GM21786 (cell line): ENCODE results near the gene USP10.

Experiments
- ATAC-seq: cut with Tn5 transposase; IDR thresholded peaks from one replicate; pipeline ENCODE4 v1.9.1; 2021; ENCODE audit not compliant: unreplicated experiment

The USP10 gene

DNA sequence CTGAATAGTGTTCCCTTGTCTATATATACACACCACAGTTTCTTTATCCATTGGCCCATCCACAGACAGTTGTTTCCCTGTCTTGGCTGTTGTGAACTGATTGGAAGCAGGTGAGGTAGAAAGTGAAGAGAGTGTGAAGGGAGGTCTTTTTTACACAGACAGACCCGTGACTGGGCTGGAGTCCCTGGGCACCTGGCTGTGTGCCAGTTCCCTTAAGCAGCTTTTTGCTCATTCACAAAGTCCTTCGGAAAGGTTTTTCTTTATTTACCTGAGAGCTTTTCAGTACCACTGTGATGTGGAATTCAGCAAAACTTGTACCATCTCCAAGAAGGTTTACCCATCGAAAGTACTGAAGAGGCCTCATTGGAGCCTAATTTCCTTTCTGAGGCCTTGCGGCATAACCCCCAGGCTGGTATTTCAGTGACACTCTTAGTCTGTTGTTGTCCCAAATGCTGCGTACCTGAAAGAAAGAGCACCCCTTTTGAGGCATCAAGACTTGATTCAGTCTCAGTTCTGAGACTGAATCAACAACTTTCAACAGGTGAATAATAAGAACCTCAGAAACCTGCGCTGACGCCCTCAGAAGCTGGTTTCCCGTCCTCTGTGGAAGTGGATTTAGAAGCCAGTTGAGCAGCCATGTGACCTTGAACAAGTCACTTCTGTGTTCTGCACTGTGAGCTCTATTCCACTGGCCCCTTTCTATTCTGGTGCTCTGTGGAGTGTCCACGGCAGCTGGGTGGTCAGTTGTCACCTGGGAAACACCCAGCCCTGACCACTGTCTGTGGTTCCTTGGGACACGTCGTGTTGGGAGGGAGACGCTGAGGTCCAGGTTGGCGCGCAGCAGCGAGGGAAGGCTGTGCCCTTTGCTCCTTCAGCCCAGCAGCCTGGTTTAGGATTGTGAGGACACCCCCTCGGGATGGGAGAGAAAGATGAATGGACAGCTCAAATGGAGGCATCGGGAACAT is 66.1 kb downstream of the USP10 start:
- ATAC-seq: no peak

GRCh38 chr16:84766978-84767773 is 67.4 kb downstream of the USP10 start:
- ATAC-seq: no peak

DNA sequence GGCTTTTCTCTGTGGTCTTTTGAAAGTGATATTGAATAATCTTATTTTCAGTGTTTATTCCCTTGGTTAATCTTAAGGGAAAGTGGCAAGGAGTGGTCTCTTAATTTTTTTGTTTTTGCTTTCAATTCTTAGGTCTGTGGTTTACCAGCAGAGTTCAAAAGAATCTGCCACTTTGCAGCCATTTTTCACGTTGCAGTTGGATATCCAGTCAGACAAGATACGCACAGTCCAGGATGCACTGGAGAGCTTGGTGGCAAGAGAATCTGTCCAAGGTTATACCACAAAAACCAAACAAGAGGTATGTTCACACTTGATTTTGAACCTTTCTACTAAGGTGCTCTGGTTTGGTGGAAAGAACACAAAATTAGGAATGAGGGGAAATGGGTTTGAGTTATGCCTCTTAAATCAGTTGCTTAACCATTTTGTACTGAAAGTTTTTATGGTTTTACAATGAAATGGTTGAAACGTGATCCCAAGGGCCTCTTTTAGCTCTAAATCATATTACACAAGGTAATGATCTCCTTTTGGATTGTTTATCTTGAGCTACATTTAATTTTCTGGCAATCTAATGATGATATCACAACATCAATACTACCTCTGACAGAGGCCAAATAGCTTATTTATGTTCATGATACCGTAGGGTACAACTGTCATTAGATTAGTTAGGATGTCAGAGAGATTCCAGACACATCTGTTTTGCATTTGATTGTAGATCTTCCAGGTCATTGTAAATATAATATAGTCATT is 68.4 kb downstream of the USP10 start:
- ATAC-seq: no peak

DNA sequence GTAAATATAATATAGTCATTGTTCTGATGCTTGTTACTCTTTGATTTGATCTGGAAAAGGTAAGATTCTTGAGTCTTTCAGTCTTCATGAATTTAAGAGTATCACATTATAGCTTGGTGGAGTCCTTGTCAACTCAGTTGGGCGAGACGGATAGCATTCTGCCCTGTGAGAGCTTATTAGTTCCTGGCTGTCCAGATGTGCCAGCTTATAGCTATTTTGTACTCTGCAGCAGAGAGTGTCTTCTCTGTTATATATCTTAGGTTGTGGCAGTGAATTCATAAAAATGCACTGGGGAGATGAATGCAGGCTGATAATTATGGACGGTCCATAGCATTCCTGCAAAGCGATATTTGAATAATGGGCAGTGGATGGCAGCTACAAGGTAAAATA is 69.0 kb downstream of the USP10 start:
- ATAC-seq: no peak

GRCh38 chr16:84769416-84769815 is 69.6 kb downstream of the USP10 start:
- no peak for ATAC-seq

DNA sequence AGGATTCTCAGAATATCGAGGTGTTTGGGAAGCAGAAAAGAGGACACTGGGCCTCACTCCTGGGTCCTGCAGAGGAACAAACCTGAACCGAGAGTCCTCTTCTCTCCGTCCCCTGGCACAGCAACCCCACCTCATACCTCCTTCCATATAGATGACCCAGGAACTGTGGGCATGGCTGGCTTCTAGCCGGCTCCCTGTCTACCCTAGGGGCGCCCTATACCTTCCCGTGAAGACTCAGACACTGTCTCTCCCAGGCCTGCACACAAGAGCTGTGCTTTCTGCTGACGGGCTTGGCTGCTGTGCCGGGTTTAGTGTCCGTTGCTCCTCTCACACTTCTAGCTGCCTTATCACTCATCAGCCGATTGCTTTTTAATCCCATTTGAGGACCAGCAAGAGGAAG is 73.5 kb downstream of the USP10 start:
- ATAC-seq: no peak

DNA sequence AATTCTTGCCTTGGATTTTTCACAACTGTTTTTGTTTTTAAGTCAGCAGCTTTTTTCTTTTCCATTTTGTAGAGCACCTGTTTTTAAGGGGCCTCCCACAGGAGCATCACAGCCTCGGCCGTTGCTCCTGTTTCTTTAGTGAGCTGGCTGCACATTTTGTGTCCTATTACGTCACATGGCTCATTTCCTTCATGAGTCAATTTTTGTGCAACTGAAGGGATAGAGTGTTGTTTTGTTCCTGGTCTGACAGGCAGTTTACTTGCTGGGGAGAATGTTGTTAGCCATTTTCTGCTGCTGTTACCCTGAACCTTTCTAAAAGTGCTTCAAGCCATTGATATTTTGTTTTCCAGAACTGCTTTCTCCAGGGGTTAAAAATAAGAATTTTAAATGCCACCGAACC is 75.0 kb downstream of the USP10 start:
- ATAC-seq: no peak

DNA sequence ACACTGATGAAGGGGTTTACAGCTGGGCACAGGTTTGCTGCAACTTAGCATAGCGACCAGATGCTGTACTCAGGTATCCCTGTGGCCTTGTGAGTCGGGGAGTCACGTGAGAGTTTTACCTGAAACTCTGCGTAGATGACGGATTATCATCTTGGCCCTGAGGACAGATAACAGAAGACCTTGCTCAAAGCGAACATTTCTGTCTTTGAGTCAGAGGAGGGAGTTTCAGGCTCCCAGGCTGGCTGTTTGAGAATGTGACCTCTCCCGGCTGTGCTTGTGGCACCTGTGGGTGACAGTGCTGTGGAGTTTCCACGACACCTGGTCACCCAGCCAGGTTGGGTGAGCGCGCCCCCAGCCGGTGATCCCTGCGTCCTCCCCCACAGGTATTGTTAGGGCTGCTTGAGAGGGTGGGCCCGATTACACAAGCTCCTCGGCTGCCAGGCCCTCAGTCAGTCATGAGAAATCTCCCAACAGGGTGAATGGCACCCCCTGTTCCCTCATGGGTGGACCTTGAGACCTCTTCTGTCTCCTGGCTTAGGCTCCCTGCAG is 75.5 kb downstream of the USP10 start:
- ATAC-seq: no peak

- no peak for ATAC-seq
Measured at GRCh38 chr16:84777435-84777834, 77.6 kb downstream of the USP10 start.

DNA sequence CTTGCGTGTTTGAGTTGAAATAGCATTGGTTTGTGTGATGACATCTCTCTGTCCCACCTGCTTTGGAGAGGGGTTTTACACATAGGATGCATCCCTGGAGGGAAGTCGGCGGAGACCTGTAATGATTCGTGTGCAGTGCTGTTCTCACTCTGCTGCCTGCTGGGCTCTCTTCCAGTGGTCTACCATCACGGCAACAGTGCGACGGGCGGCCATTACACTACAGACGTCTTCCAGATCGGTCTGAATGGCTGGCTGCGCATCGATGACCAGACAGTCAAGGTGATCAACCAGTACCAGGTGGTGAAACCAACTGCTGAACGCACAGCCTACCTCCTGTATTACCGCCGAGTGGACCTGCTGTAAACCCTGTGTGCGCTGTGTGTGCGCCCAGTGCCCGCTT is 78.9 kb downstream of the USP10 start:
- no peak for ATAC-seq

DNA sequence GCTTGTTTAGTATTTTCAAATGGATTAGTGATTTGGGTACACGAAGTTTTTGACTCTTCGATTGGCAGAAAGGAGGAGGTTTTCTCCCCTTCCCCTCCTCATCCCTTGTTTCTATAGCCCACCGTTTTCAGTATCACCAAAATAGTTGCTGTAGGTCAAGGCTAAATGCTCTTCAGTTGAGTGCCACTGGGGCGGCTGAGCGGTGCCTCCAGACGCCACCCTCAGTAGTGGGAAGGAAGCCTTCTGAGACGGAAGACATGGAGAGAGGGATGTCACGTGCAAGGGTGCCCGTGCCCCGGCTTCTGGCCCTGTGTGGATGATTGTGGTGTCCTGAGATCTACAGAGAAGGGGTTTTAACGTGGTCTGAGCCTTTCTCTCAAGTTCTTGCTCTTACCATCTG is 80.3 kb downstream of the USP10 start:
- ATAC-seq: no peak

GRCh38 chr16:84780544-84781376 is 81.0 kb downstream of the USP10 start:
- no peak for ATAC-seq

DNA sequence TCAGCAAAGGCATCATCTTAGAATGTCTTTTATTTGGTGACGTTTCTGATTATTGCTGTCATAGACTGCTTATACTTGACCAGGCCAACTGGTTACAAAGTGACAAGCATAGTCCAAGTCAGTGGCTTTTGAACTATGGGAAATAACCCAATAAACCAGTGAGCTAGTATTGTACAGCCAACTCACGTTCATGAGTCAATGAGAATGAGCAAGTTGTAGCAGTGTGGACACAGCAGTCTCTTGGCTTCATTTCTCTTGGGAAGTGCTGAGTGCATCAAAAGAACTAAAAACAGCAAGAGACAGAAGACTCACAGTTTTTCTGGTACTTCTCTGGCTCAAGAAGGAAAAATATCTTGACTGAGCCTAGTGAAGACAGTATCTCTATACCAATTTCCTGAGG is 83.0 kb downstream of the USP10 start:
- ATAC-seq: no peak

- no peak for ATAC-seq
Measured at GRCh38 chr16:84785843-84786581, 86.2 kb downstream of the USP10 start.

DNA sequence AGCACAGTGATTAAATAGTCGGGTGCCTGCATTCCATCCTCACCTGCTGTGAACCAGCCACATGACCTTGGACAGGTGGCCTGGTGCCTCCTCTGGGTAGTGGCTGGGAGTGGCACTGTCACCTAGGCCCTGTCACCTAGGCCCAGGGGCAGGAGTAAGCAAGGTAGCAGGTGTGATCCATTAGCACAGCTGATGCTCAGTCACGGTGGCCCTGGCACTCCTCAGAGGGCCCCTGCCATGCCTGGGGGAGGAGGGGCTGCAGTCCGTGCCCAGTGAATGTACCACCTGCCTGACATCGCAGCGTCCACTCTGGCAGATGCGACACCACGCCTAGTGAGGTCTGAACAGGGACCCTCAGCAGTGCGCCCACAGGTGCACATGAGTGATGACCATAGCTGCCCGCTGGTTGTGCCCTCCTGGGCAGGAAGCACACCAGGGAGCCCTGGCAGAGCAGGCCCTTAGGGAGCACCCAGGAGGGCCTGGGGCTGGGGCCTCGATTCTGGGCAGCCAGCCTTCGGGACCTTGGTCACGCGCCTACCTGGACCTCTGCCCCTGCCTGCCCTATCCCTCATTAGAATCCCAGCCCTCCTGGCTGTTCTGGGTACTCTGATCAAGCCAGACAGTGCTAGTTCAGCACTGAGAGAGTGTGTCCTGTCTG is 86.9 kb downstream of the USP10 start:
- no peak for ATAC-seq

GRCh38 chr16:84787263-84787622 is 87.4 kb downstream of the USP10 start:
- ATAC-seq: no peak

DNA sequence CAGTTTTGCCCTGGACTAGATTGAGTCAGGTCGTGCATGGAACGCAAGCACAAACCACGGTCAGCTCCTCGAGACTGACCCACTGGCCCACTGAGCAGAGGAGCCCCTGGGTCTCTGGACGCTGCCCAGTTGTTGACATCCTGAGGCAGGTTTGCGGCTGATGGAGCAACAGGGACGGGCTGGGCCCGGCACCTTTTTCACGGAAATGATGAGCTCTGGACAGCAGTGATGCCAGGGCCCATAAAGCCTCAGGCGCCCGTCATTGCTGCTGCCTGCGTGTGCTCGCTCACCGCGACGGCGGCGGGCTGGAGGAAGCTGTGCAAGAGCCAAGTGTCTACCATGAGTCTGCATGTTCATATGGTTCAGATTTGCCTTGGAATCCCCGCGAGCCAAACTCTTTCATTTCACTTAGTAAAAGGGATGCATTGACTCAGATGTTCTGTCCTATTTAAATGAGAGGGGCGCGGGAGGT is 89.2 kb downstream of the USP10 start:
- no peak for ATAC-seq

DNA sequence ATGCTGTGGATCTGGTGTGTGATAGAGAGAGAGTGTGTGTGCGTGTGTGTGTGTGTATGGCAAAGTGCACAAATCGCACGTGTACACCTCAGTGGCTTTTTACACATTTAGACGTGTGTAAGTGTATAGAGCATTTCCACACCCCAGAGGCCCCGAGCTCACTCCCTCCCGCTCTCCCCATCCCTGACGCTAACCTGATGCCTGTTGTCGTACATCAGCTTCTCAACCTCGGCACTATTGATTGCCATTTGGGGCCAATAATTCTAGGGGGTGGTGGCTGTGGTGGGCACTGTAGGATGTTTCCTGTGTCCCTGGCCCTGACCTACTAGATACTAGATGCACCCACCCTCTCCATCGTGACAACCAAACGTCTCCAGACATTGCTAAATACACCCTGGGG is 89.6 kb downstream of the USP10 start:
- ATAC-seq: no peak

GRCh38 chr16:84790301-84790700 is 90.5 kb downstream of the USP10 start:
- ATAC-seq: no peak
